Upper lobe of left lung (tissue), 4 donors: ENCODE data around the gene TGFB1I1.

ENCODE experiments used
- EP300 ChIP-seq, 4 donors: sonication (generic); formaldehyde crosslinking; IDR thresholded peaks; one replicate each; pipeline ENCODE4 v1.5.1; 2017; ENCODE audit warnings: antibody characterized with exemption in 4 of 4, control low read depth in 2 of 4
- TF ChIP-seq, protein P1 (sequence below), 6 experiments: fragments of 450-650 bp in 4 of 6; fragments of 200-600 bp in 2 of 6; sonication (generic) in 2 of 6; IDR thresholded peaks; one replicate each; pipeline ENCODE4 v1.5.1; 2016 to 2019; ENCODE audit warnings: antibody characterized with exemption in 6 of 6

DNA sequence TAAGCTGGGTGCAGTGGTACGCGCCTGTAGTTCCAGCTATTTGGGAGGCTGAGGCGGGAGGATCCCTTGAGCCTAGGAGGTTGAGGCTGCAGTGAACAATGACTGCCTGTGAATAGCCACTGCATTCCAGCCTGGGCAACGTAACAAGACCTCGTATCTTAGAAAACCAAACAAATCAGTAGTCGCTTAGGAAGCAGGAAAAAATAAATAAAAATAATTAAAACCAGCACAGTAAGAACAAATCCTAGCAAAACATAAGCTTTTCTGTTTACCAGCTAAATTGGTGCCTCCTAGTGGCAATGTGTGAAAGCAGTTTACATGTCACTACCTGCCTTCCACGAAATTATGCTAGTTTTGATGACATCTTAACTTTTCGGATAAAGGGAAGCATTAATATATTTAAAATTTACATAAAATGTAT lies 11.4 kb upstream of the TGFB1I1 start:
- TF ChIP-seq, protein P1, sequence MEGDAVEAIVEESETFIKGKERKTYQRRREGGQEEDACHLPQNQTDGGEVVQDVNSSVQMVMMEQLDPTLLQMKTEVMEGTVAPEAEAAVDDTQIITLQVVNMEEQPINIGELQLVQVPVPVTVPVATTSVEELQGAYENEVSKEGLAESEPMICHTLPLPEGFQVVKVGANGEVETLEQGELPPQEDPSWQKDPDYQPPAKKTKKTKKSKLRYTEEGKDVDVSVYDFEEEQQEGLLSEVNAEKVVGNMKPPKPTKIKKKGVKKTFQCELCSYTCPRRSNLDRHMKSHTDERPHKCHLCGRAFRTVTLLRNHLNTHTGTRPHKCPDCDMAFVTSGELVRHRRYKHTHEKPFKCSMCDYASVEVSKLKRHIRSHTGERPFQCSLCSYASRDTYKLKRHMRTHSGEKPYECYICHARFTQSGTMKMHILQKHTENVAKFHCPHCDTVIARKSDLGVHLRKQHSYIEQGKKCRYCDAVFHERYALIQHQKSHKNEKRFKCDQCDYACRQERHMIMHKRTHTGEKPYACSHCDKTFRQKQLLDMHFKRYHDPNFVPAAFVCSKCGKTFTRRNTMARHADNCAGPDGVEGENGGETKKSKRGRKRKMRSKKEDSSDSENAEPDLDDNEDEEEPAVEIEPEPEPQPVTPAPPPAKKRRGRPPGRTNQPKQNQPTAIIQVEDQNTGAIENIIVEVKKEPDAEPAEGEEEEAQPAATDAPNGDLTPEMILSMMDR (IDR thresholded peaks at IDR 0.05), result peak; percentile 9 to 50 (median 36)
- TF ChIP-seq EP300 (IDR thresholded peaks at IDR 0.05), result no peak
